ENCODE data around the gene SLC35E3. TPM values are rescaled to one million over a fixed set of nuclear protein-coding genes. Genes with fewer than 3 reads are reported as not detected.

Gene SLC35E3
- total and polyA plus RNA-seq, 3 donors from 2014 or later: 5.2 to 9.3 (median 7.1) TPM

DNA sequence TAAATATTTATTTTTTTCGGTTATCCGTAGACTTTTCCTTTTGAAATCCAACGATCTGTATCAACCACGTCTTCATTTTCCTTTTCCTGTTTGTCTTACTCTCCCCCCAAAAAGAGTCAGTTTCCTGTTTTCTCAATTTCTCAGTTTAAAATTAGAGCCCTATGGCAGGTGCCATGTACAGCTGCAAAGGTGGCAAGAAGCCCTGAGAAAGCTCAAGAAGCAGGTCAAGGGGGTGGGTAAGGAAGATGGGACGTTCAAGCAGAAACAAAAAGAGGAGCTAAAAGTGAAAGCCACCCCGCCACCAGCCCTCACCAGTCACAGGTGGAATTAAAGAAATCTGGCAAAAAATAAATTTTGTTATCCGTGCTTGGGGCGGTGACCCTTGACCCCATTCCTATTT, 26.7 kb downstream of the SLC35E3 start:
- Histone ChIP-seq H3K27me3 (no peaks in the 10 kb centered on the region), H3K4me3 (no peak overlapping the region), H3K36me3 (ENCODE audit: low read depth, missing control alignments) (no peaks in the 10 kb centered on the region), H3K27ac (no peak overlapping the region), H3K4me1 (no peaks in the 10 kb centered on the region), H3K9me3 (no peaks in the 10 kb centered on the region)
- 84 to 89% methylated on average over 8 of the region's 8 CpGs for WGBS, 2 donors
- TF ChIP-seq POLR2A (IDR thresholded peaks at IDR 0.05): no peak
- TF ChIP-seq, protein P1, sequence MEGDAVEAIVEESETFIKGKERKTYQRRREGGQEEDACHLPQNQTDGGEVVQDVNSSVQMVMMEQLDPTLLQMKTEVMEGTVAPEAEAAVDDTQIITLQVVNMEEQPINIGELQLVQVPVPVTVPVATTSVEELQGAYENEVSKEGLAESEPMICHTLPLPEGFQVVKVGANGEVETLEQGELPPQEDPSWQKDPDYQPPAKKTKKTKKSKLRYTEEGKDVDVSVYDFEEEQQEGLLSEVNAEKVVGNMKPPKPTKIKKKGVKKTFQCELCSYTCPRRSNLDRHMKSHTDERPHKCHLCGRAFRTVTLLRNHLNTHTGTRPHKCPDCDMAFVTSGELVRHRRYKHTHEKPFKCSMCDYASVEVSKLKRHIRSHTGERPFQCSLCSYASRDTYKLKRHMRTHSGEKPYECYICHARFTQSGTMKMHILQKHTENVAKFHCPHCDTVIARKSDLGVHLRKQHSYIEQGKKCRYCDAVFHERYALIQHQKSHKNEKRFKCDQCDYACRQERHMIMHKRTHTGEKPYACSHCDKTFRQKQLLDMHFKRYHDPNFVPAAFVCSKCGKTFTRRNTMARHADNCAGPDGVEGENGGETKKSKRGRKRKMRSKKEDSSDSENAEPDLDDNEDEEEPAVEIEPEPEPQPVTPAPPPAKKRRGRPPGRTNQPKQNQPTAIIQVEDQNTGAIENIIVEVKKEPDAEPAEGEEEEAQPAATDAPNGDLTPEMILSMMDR (IDR thresholded peaks at IDR 0.05): no peak
- no peak for DNase-seq
- intact Hi-C loops (cut with DNase I; ENCODE audit: low total_unique reads): no loop called here

DNA sequence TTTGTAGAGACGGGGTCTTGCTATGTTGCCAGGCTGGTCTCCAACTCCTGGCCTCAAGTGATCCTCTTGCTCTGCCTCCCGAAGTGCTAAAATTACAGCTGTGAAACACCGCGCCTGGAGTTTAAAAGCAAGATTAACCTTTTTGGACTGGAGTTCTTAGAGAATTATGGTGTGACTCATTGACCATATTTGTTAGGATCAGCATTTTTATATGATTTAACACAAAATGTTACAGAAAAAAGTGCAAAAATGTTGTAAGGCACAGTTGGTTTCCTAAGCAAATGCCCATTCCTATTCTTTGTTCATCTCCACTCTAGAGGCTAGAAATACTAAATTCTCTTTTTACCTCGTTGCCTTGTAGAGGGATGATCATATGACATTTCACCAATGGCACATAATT, 27.6 kb downstream of the SLC35E3 start:
- Histone ChIP-seq H3K27me3 (no peaks in the 10 kb centered on the region), H3K9me3 (no peaks in the 10 kb centered on the region), H3K27ac (no peak overlapping the region), H3K4me3 (no peak overlapping the region), H3K36me3 (ENCODE audit: low read depth, missing control alignments) (no peaks in the 10 kb centered on the region), H3K4me1 (no peaks in the 10 kb centered on the region)
- TF ChIP-seq, protein P1 (IDR thresholded peaks at IDR 0.05): no peak
- no peak for TF ChIP-seq POLR2A (IDR thresholded peaks at IDR 0.05)
- WGBS, 2 donors: 86 to 94% methylated on average over 5 of the region's 5 CpGs
- no peak for DNase-seq
- intact Hi-C loops (cut with DNase I; ENCODE audit: low total_unique reads): no loop called here

DNA sequence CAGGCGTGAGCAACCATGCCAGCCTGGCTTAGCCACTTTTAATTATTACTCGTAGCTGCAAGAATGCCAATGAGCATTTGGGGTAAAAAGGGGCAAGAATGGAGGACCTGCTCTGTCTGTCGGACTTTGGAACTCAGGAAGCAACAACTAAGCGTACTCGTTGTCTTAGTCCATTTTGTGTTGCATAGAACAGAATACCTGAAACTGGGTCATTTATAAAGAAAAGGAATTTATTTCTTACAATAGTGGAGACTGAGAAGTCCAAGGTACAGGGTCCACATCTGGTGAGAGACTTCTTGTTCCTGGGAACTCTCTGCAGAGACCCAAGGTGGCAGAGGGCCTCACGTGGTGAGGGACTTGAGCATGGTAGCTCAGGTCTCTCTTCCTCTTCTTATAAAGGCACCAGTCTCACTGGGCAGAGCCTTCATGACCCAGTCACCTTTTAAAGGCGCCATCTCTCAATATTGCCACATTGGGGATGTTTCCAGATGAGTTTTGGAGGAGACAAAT, 29.2 kb downstream of the SLC35E3 start:
- Histone ChIP-seq H3K4me3 (no peak overlapping the region), H3K9me3 (no peaks in the 10 kb centered on the region), H3K4me1 (no peaks in the 10 kb centered on the region), H3K36me3 (ENCODE audit: low read depth, missing control alignments) (no peaks in the 10 kb centered on the region), H3K27me3 (no peaks in the 10 kb centered on the region), H3K27ac (no peak overlapping the region)
- intact Hi-C loops (cut with DNase I; ENCODE audit: low total_unique reads): no loop called here
- 91 to 97% methylated on average over 7 of the region's 7 CpGs for WGBS, 2 donors
- DNase-seq: no peak
- TF ChIP-seq, protein P1 (IDR thresholded peaks at IDR 0.05): no peak
- no peak for TF ChIP-seq POLR2A (IDR thresholded peaks at IDR 0.05)

DNA sequence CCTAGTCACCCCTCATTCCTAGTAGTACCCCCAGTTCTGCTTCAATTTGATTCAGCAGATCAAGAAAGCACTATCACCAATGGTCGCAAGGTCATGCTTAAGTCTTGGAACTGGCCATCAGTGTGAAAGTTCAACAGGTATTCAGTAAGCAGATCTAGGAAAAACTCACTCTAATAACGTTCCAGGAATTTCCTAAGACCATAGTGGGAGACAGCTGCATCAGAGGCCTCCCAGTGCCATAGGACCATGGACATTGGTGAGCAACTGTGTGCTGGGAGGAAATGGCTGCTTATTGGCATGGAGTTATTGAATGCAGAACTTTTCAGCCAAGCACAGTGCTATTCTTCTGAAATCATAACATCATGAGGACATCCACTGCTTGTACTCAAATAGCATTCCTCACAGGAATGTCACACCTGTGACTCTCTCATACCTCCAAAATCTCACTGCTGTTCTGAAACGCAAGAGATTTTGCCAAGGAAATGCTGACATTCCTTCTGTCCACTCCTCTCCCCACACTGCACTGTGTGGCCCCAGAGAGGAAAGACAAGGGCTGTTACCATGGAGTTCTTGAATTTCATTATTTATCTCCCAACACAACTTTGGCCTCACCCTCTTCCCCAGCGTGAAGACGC, 31.1 kb downstream of the SLC35E3 start:
- no peak overlapping the region for H3K4me3 ChIP-seq
- no peak for TF ChIP-seq POLR2A (IDR thresholded peaks at IDR 0.05)
- TF ChIP-seq, protein P1 (IDR thresholded peaks at IDR 0.05): no peak
- no peaks in the 10 kb centered on the region for H3K9me3 ChIP-seq
- no peak overlapping the region for H3K27ac ChIP-seq
- no peaks in the 10 kb centered on the region for H3K4me1 ChIP-seq
- no peaks in the 10 kb centered on the region for H3K36me3 ChIP-seq (ENCODE audit: low read depth, missing control alignments)
- H3K27me3 ChIP-seq: no peaks in the 10 kb centered on the region
- 84% methylated on average over 5 of the region's 5 CpGs for WGBS, 2 donors
- intact Hi-C loops (cut with DNase I; ENCODE audit: low total_unique reads): no loop called here
- no peak for DNase-seq

DNA sequence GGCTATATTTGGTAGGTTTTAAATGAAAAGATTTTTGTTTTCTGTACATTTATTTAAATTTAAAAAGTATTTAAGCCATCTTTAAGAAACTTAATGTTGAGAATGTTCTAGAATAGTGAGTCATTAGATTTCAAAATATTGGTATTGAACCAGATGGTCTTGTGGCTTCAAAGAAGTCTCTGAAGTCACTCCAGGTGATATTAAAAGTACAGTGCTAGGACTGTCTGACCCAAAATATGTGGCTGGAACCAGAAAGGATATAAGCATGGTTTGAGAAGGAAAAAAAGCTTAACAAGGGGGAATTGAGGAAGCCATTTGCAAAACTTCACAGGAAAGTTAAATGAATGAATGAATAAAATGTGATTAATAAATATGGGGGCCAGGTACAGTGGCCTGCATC, 33.3 kb downstream of the SLC35E3 start:
- intact Hi-C loops (cut with DNase I; ENCODE audit: low total_unique reads): no loop called here
- H3K27ac ChIP-seq: no peak overlapping the region
- H3K27me3 ChIP-seq: no peaks in the 10 kb centered on the region
- H3K4me1 ChIP-seq: no peaks in the 10 kb centered on the region
- no peak overlapping the region for H3K4me3 ChIP-seq
- DNase-seq: no peak
- no peaks in the 10 kb centered on the region for H3K9me3 ChIP-seq
- no peak for TF ChIP-seq POLR2A (IDR thresholded peaks at IDR 0.05)
- TF ChIP-seq, protein P1 (IDR thresholded peaks at IDR 0.05): no peak
- H3K36me3 ChIP-seq (ENCODE audit: low read depth, missing control alignments): no peaks in the 10 kb centered on the region

All from testis (tissue), 3 donors.